WTC11 (cell line): Measurements from ENCODE around the gene GRID2.

Source experiments
- CBFB ChIP-seq: sonication (generic); formaldehyde crosslinking; IDR thresholded peaks from 2 replicates; pipeline ENCODE4 v1.8.1; 2022; ENCODE audit warnings: mild to moderate bottlenecking, low read depth, missing genetic modification reagents
- CTCF ChIP-seq: fragments of 200-600 bp; IDR thresholded peaks from 2 replicates; pipeline ENCODE4 v1.8.0; 2022; ENCODE audit warnings: antibody characterized with exemption
- E2F4 ChIP-seq: sonication (generic); formaldehyde crosslinking; IDR thresholded peaks from 2 replicates; pipeline ENCODE4 v1.8.1; 2022; ENCODE audit warnings: low read depth, mild to moderate bottlenecking, moderate library complexity, missing genetic modification reagents, borderline replicate concordance
- E2F5 ChIP-seq: sonication (generic); formaldehyde crosslinking; IDR thresholded peaks from 2 replicates; pipeline ENCODE4 v1.8.1; 2022; ENCODE audit warnings: mild to moderate bottlenecking, moderate library complexity, missing genetic modification reagents

- TF ChIP-seq E2F5 (CRISPR knock-in tag) (no peak), CTCF (no peak), CBFB (CRISPR knock-in tag) (no peak), E2F4 (CRISPR knock-in tag) (no peak)
These were observed 42.5 kb upstream of the GRID2 start for GRCh38 chr4:92261256-92261655.
